SK-N-SH (cell line): ENCODE measurements around the gene ABAT.

ENCODE experiments used
- JUND ChIP-seq: IDR thresholded peaks from 2 replicates; pipeline ENCODE4 v1.4.0; 2012
- POLR2AphosphoS5 ChIP-seq: IDR thresholded peaks from 2 replicates; pipeline ENCODE4 v1.6.1; 2012; ENCODE audit warnings: low read depth, low read length
- RAD21 ChIP-seq: IDR thresholded peaks from 2 replicates; pipeline ENCODE4 v1.6.1; 2012; ENCODE audit warnings: mild to moderate bottlenecking, low read length
- SMC3 ChIP-seq: IDR thresholded peaks from 2 replicates; pipeline ENCODE4 v1.6.1; 2012; ENCODE audit warnings: low read depth, low read length, improper control_type of control experiment
- TF ChIP-seq, protein P1 (sequence below): fragments of 150-350 bp; IDR thresholded peaks from 2 replicates; pipeline ENCODE4 v1.6.1; 2017; ENCODE audit warnings: antibody characterized with exemption, low read length, low read depth, borderline replicate concordance
- TF ChIP-seq, protein P2 (sequence below): fragments of 200-600 bp; sonication (generic); IDR thresholded peaks from 2 replicates; pipeline ENCODE4 v1.6.1; 2017; ENCODE audit warnings: antibody characterized with exemption, mild to moderate bottlenecking, moderate library complexity

DNA sequence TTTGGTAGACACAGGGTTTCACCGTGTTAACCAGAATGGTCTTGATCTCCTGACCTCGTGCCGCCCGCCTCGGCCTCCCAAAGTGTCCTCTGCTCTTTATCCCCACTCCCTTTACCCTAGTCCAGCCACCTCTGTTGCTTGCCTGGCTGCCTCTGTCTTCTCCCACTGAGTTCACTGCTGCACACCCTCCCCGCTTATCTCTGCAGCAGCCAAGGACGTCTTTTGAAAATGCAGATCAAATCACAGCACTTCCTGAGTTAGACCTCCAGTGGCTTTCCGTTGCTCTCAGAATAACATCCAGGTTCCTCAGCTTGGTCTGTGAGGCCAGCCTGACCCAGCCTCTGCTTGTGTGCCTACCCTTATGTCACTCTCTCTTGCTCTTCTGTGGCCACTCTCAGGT lies 47.5 kb upstream of the ABAT start:
- TF ChIP-seq RAD21 (no peak), SMC3 (no peak), JUND (no peak), POLR2AphosphoS5 (no peak)
- TF ChIP-seq, protein P1, sequence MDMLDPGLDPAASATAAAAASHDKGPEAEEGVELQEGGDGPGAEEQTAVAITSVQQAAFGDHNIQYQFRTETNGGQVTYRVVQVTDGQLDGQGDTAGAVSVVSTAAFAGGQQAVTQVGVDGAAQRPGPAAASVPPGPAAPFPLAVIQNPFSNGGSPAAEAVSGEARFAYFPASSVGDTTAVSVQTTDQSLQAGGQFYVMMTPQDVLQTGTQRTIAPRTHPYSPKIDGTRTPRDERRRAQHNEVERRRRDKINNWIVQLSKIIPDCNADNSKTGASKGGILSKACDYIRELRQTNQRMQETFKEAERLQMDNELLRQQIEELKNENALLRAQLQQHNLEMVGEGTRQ = no peak
- TF ChIP-seq, protein P2, sequence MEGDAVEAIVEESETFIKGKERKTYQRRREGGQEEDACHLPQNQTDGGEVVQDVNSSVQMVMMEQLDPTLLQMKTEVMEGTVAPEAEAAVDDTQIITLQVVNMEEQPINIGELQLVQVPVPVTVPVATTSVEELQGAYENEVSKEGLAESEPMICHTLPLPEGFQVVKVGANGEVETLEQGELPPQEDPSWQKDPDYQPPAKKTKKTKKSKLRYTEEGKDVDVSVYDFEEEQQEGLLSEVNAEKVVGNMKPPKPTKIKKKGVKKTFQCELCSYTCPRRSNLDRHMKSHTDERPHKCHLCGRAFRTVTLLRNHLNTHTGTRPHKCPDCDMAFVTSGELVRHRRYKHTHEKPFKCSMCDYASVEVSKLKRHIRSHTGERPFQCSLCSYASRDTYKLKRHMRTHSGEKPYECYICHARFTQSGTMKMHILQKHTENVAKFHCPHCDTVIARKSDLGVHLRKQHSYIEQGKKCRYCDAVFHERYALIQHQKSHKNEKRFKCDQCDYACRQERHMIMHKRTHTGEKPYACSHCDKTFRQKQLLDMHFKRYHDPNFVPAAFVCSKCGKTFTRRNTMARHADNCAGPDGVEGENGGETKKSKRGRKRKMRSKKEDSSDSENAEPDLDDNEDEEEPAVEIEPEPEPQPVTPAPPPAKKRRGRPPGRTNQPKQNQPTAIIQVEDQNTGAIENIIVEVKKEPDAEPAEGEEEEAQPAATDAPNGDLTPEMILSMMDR = no peak
